ENCODE results near the gene CGB2.

CGB2 gene

GRCh38 chr19:48994035-48994386, 37.7 kb upstream of the CGB2 start:
- H3K4me3 ChIP-seq (replicated peaks in 1 of 2; ENCODE audit: low read depth in 2 of 2, low read length in 2 of 2), result peak overlapping the region; percentile 82 to 90
- DNase-seq (ENCODE audit: low read depth in 2 of 2), result no peak
- TF ChIP-seq, protein P1, sequence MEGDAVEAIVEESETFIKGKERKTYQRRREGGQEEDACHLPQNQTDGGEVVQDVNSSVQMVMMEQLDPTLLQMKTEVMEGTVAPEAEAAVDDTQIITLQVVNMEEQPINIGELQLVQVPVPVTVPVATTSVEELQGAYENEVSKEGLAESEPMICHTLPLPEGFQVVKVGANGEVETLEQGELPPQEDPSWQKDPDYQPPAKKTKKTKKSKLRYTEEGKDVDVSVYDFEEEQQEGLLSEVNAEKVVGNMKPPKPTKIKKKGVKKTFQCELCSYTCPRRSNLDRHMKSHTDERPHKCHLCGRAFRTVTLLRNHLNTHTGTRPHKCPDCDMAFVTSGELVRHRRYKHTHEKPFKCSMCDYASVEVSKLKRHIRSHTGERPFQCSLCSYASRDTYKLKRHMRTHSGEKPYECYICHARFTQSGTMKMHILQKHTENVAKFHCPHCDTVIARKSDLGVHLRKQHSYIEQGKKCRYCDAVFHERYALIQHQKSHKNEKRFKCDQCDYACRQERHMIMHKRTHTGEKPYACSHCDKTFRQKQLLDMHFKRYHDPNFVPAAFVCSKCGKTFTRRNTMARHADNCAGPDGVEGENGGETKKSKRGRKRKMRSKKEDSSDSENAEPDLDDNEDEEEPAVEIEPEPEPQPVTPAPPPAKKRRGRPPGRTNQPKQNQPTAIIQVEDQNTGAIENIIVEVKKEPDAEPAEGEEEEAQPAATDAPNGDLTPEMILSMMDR (IDR thresholded peaks at IDR 0.05; ENCODE audit: low read depth, low read length), result no peak

GRCh38 chr19:48997972-48998371, 33.7 kb upstream of the CGB2 start:
- peak; percentile 64 to 76 for DNase-seq (ENCODE audit: low read depth in 2 of 2)
- TF ChIP-seq, protein P1 (IDR thresholded peaks at IDR 0.05; ENCODE audit: low read depth, low read length), result peak; percentile 69
- H3K4me3 ChIP-seq (replicated peaks in 1 of 2; ENCODE audit: low read depth in 2 of 2, low read length in 2 of 2), result no peak overlapping the region

GRCh38 chr19:48999481-49000325, 32.0 kb upstream of the CGB2 start:
- DNase-seq (ENCODE audit: low read depth in 2 of 2), result peak; percentile 81
- TF ChIP-seq, protein P1 (IDR thresholded peaks at IDR 0.05; ENCODE audit: low read depth, low read length), result peak; percentile 87
- H3K4me3 ChIP-seq (replicated peaks in 1 of 2; ENCODE audit: low read depth in 2 of 2, low read length in 2 of 2), result no peak overlapping the region

- TF ChIP-seq, protein P1 (IDR thresholded peaks at IDR 0.05; ENCODE audit: low read depth, low read length), result no peak
- H3K4me3 ChIP-seq (replicated peaks in 1 of 2; ENCODE audit: low read depth in 2 of 2, low read length in 2 of 2), result no peak overlapping the region
- no peak for DNase-seq (ENCODE audit: low read depth in 2 of 2)
Measured at GRCh38 chr19:49004133-49004532, 27.6 kb upstream of the CGB2 start.

DNA sequence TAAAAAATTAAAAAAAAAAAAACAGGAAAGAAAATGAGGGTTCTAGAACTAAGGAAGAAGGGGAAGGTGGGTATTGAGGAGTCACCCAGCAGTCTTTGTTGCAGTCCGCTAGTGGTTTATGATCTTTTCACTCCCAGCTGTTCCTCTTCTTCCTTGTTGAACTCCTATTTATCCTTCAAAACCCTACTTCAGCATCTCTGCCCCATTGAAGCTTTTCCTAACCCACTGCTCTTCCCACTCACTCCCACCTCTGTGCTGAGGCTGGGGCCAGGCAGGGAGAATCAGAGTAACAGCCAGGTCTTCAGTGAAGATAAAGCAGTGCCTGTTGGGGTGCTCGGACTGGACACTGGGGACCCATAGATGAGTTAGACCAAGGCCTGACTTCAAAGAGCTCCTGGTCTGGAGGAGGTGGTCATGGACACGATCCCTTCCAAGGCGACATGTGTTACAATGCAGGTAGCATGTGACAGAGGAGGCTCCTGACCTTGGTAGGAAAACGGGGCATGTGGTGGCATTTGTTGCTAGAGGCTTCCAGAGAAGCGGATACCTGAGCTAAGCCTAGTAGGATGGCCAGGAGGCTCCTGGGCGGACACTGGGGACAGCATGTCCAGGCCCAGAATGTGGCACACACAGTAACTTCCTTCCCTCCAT, 26.6 kb upstream of the CGB2 start:
- no peak for DNase-seq (ENCODE audit: low read depth in 2 of 2)
- TF ChIP-seq, protein P1 (IDR thresholded peaks at IDR 0.05; ENCODE audit: low read depth, low read length), result no peak
- H3K4me3 ChIP-seq (replicated peaks in 1 of 2; ENCODE audit: low read depth in 2 of 2, low read length in 2 of 2), result no peak overlapping the region

- DNase-seq (ENCODE audit: low read depth in 2 of 2), result no peak
- H3K4me3 ChIP-seq (replicated peaks in 1 of 2; ENCODE audit: low read depth in 2 of 2, low read length in 2 of 2), result no peak overlapping the region
- TF ChIP-seq, protein P1 (IDR thresholded peaks at IDR 0.05; ENCODE audit: low read depth, low read length), result no peak
Measured at GRCh38 chr19:49006905-49007304, 24.8 kb upstream of the CGB2 start.
